Prostate gland (tissue), 2 donors: ENCODE measurements around the gene KIAA0513. TPM values are rescaled to one million over a fixed set of nuclear protein-coding genes. Genes with fewer than 3 reads are reported as not detected.

Experiments used
- DNase-seq: peaks from one replicate; pipeline ENCODE4 v3.0.0-alpha.2; 2019; ENCODE audit warnings: low spot score
- H3K27ac ChIP-seq, 2 donors: fragments of 200-600 bp; sonication (generic); 2 replicates each; pipeline ENCODE4 v1.5.1; 2017 to 2019
- H3K27me3 ChIP-seq: fragments of 200-600 bp; sonication (generic); replicated peaks from 2 replicates; pipeline ENCODE4 v1.5.1; 2019; ENCODE audit not compliant: insufficient read depth
- H3K36me3 ChIP-seq, 2 donors: fragments of 200-600 bp; sonication (generic); 1 replicate in 1 of 2; 2 replicates in 1 of 2; pipeline versions ENCODE4 v1.5.1 to v1.8.1; 2017 to 2019
- H3K4me1 ChIP-seq: fragments of 200-600 bp; sonication (generic); replicated peaks from 2 replicates; pipeline ENCODE4 v1.5.1; 2019
- H3K4me3 ChIP-seq, 2 donors: fragments of 200-600 bp; sonication (generic); 2 replicates each; pipeline ENCODE4 v1.5.1; 2017 to 2019
- H3K9me3 ChIP-seq: fragments of 200-600 bp; sonication (generic); 2 replicates; pipeline ENCODE4 v1.5.1; 2017
- CTCF ChIP-seq, 4 experiments: fragments of 200-600 bp in 2 of 4; fragments of 450-650 bp in 2 of 4; sonication (generic) in 2 of 4; IDR thresholded peaks; 1 replicate in 3 of 4; 2 replicates in 1 of 4; pipeline ENCODE4 v1.5.1; 2016 to 2019; ENCODE audit warnings: antibody characterized with exemption in 4 of 4, mild to moderate bottlenecking in 2 of 4, moderate library complexity in 2 of 4
- POLR2A ChIP-seq: fragments of 450-650 bp; IDR thresholded peaks from one replicate; pipeline ENCODE4 v1.6.1; 2016; ENCODE audit warnings: antibody characterized with exemption, mild to moderate bottlenecking
- POLR2AphosphoS5 ChIP-seq: sonication (generic); formaldehyde crosslinking; IDR thresholded peaks from one replicate; pipeline ENCODE4 v1.6.1; 2017; ENCODE audit warnings: antibody characterized with exemption
- WGBS: methylation state at CpG from one replicate; pipeline ENCODE4 v1.1.5; 2018; 5-methylcytosine and 5-hydroxymethylcytosine counted together
- intact Hi-C: fragments of 100-400 bp; cut with DNase I; formaldehyde crosslinking; loops from one replicate; pipeline ENCODE4 v1.14.2; 2022
- total RNA-seq, 2 donors: library from RNA; depleted of rRNA; stranded (reverse); fragments of >200 nt; gene quantifications; one replicate each; pipeline ENCODE4 v1.1.0, GENCODE V29; 2016

The KIAA0513 gene
- total RNA-seq, 2 donors from 2014 or later = 14.4 to 29.4 TPM

DNA sequence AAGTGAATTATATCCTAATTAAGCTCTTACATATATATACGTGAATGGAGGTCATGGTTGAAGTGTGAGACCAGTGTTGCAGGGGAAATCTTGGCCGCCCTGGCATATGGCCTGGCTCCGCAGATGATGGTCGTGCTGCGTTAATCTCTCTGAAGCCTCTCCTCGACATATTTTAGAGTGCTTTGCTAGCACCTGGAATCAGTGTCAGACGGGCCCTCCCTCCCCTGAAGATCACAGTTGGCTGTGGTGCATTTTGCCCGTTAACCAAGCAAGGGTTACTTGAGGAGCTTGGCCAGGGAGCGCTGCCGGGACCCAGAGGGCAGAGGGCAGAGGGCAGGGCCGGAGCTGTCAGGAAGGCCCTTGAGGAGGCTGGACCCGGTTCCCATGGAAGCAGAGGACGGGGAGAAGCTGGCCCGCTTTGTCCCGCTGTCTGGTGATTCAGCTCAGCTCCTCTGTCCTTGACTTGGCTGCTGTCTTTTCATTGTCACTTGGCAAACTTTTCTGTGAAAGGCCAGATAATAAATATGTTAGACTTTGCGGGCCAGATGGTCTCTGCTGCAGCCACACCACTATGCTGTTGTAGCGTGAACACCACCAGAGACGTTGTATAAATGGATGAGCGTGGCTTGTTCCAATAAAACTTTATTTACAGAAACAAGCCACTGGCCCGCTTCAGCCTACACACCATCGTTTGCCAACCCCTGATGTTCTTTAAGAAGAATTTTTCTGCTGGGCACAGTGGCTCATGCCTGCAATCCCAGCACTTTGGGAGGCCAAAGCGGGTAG, 52.4 kb downstream of the KIAA0513 start:
- Histone ChIP-seq H3K9me3 (no peaks in the 10 kb centered on the region), H3K36me3 (no peaks in the 10 kb centered on the region), H3K4me1 (no peaks in the 10 kb centered on the region), H3K27ac (no peak overlapping the region), H3K27me3 (no peaks in the 10 kb centered on the region), H3K4me3 (no peak overlapping the region)
- no peak for DNase-seq
- intact Hi-C loops = loop anchor here (10.0 kb wide), 1 partner anchor 335 kb away; no protein-coding TSS in a partner anchor
- TF ChIP-seq POLR2AphosphoS5 (no peak), POLR2A (no peak), CTCF (IDR thresholded peaks at IDR 0.05) (no peak)
- 86% methylated on average over 22 of the region's 22 CpGs for WGBS

- no peaks in the 10 kb centered on the region for H3K36me3 ChIP-seq
- no peak for DNase-seq
Observed at GRCh38 chr16:85081038-85081437, 53.4 kb downstream of the KIAA0513 start.

DNA sequence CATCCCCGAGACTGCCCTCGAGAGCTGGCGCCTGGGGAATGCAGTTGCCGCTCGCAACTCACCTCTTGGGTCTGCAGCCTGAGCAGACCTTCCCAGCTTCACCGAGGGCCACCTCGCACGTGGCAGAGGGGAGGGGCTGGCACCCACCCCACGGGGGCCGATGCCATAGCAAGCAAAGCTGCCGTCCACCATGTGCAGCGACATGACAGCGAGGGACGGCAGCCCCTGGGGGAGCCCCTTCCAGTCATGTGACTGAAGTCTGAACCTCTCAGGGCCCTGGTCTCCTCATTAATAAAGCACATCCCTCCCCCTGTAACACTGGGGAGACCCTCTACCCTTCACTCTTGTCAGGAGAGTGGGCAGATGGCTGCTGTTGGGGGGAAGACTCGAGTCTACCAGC, 54.2 kb downstream of the KIAA0513 start:
- no peak for DNase-seq
- Histone ChIP-seq H3K27ac (no peak overlapping the region), H3K36me3 (no peaks in the 10 kb centered on the region), H3K9me3 (no peaks in the 10 kb centered on the region), H3K4me3 (no peak overlapping the region), H3K27me3 (no peaks in the 10 kb centered on the region), H3K4me1 (no peaks in the 10 kb centered on the region)
- TF ChIP-seq POLR2AphosphoS5 (no peak), POLR2A (no peak), CTCF (IDR thresholded peaks at IDR 0.05) (no peak)
- intact Hi-C loops = loop anchor here (10.0 kb wide), 1 partner anchor 337 kb away; no protein-coding TSS in a partner anchor
- 85% methylated on average over 15 of the region's 15 CpGs for WGBS

More at GRCh38 chr16:85081038-85081437, 53.4 kb downstream of the KIAA0513 start:
- TF ChIP-seq POLR2A = no peak
- no peak for TF ChIP-seq CTCF (IDR thresholded peaks at IDR 0.05)
- intact Hi-C loops = loop anchor here (10.0 kb wide), 1 partner anchor 336 kb away; no protein-coding TSS in a partner anchor
- Histone ChIP-seq H3K27ac (no peak overlapping the region), H3K4me1 (no peaks in the 10 kb centered on the region), H3K27me3 (no peaks in the 10 kb centered on the region), H3K4me3 (no peak overlapping the region), H3K9me3 (no peaks in the 10 kb centered on the region)
- WGBS = 89% methylated on average over 9 of the region's 9 CpGs

DNA sequence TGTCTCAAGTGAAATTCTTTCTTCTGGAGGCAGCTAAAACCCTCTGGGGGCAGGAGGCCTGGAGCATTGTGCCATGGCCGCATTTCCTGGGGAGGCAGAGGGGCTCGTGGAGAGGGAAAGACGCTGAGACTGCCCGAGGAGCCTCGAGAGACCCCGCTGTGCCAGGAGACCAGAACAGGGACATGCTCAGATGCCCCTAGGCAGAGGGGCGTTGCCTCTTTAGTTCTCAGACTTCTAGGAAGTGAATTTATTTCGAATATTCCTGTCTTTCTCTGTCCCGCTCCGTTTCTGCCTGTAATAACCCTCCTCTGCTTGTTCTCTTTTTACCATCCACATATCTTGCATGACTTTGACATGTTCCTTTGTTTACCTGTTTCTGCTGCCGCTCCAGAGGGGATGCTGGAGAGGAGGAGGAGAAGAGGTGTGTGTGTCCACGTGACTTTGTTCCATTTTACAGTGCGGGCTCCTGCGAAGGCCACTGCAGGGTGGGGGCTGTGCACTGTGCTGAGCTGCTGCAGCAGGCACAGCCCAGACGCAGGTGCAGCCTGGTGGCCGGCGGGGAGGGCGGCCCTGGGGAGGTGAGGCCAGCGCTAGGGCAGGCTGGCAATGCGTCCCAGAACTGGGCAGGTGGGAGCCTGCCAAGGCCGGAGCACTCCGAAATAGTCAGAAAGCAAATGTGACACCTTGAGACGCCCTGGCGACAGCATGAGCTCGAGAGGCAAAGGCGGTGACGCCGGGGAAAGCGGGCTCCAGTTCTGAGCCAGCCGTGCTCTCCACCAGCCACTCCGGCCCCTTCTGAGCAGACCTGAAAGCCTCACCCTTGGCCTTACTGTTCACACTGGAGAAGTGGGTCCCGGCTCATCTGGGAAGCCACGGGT, 54.8 kb downstream of the KIAA0513 start:
- DNase-seq = no peak
- intact Hi-C loops = loop anchor here (10.0 kb wide), 1 partner anchor 338 kb away; no protein-coding TSS in a partner anchor
- no peak overlapping the region for H3K4me3 ChIP-seq
- no peaks in the 10 kb centered on the region for H3K27me3 ChIP-seq
- no peaks in the 10 kb centered on the region for H3K36me3 ChIP-seq
- H3K9me3 ChIP-seq = no peaks in the 10 kb centered on the region
- H3K4me1 ChIP-seq = no peaks in the 10 kb centered on the region
- 47% methylated on average over 33 of the region's 33 CpGs for WGBS
- TF ChIP-seq POLR2A (no peak), POLR2AphosphoS5 (peak; percentile 10), CTCF (IDR thresholded peaks at IDR 0.05) (no peak)
- no peak overlapping the region for H3K27ac ChIP-seq
